ENCODE data around the gene PCCA.

- TF ChIP-seq, protein P1, sequence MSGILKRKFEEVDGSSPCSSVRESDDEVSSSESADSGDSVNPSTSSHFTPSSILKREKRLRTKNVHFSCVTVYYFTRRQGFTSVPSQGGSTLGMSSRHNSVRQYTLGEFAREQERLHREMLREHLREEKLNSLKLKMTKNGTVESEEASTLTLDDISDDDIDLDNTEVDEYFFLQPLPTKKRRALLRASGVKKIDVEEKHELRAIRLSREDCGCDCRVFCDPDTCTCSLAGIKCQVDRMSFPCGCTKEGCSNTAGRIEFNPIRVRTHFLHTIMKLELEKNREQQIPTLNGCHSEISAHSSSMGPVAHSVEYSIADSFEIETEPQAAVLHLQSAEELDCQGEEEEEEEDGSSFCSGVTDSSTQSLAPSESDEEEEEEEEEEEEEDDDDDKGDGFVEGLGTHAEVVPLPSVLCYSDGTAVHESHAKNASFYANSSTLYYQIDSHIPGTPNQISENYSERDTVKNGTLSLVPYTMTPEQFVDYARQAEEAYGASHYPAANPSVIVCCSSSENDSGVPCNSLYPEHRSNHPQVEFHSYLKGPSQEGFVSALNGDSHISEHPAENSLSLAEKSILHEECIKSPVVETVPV (CRISPR knock-in tag; IDR thresholded peaks at IDR 0.05) = no peak
- TF ChIP-seq RARB (CRISPR knock-in tag; IDR thresholded peaks at IDR 0.05) (no peak), CREB5 (CRISPR knock-in tag; IDR thresholded peaks at IDR 0.05; ENCODE audit: low read depth) (no peak), TOX (CRISPR knock-in tag; IDR thresholded peaks at IDR 0.05; ENCODE audit: borderline replicate concordance) (no peak), ZFP3 (CRISPR knock-in tag; IDR thresholded peaks at IDR 0.05) (no peak), OSR1 (CRISPR knock-in tag; IDR thresholded peaks at IDR 0.05) (no peak), ZNF565 (CRISPR knock-in tag; conservative IDR thresholded peaks at IDR 0.05; ENCODE audit: low read depth) (no peak), CSDC2 (CRISPR knock-in tag; IDR thresholded peaks at IDR 0.05) (no peak), ESRRG (CRISPR knock-in tag; IDR thresholded peaks at IDR 0.05) (no peak), ARNTL (CRISPR knock-in tag; IDR thresholded peaks at IDR 0.05; ENCODE audit: borderline replicate concordance, low read depth) (no peak), TCF4 (CRISPR knock-in tag; IDR thresholded peaks at IDR 0.05; ENCODE audit: borderline replicate concordance) (no peak), ZNF8 (CRISPR knock-in tag; IDR thresholded peaks at IDR 0.05) (no peak)
- TF ChIP-seq, protein P2, sequence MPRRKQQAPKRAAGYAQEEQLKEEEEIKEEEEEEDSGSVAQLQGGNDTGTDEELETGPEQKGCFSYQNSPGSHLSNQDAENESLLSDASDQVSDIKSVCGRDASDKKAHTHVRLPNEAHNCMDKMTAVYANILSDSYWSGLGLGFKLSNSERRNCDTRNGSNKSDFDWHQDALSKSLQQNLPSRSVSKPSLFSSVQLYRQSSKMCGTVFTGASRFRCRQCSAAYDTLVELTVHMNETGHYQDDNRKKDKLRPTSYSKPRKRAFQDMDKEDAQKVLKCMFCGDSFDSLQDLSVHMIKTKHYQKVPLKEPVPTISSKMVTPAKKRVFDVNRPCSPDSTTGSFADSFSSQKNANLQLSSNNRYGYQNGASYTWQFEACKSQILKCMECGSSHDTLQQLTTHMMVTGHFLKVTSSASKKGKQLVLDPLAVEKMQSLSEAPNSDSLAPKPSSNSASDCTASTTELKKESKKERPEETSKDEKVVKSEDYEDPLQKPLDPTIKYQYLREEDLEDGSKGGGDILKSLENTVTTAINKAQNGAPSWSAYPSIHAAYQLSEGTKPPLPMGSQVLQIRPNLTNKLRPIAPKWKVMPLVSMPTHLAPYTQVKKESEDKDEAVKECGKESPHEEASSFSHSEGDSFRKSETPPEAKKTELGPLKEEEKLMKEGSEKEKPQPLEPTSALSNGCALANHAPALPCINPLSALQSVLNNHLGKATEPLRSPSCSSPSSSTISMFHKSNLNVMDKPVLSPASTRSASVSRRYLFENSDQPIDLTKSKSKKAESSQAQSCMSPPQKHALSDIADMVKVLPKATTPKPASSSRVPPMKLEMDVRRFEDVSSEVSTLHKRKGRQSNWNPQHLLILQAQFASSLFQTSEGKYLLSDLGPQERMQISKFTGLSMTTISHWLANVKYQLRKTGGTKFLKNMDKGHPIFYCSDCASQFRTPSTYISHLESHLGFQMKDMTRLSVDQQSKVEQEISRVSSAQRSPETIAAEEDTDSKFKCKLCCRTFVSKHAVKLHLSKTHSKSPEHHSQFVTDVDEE (CRISPR knock-in tag; IDR thresholded peaks at IDR 0.05) = no peak
Observed at GRCh38 chr13:100511466-100511865, 422.6 kb downstream of the PCCA start.

Measured in SK-N-SH treated with all-trans-retinoic acid at 6 μM for 48 hours (cell line).